HG03064 (cell line): ENCODE data around the gene GLYATL1B.
A peak's percentile ranks its signal among the peaks of the same experiment; 100 is the strongest.

Experiments
- ATAC-seq: cut with Tn5 transposase; IDR thresholded peaks from one replicate; pipeline ENCODE4 v1.9.1; 2021; ENCODE audit warnings: low read depth; ENCODE audit not compliant: unreplicated experiment

The GLYATL1B gene

GRCh38 chr11:59142530-59143507 is 56.7 kb downstream of the GLYATL1B start, which contains the start of gene FAM111A:
Gene FAM111A (plus strand): TSS chr11:59142856. CDS start chr11:59148873, 6,017 bp downstream.
- peak; percentile 78 for ATAC-seq

GRCh38 chr11:59144096-59144495 is 58.0 kb downstream of the GLYATL1B start:
- ATAC-seq, result no peak
